ENCODE measurements around the gene ARID2. TPM values are rescaled to one million over a fixed set of nuclear protein-coding genes. Genes with fewer than 3 reads are reported as not detected.
A peak's percentile ranks its signal among the peaks of the same experiment; 100 is the strongest.

The ARID2 gene
- polyA plus RNA-seq, 2 of the 4 experiments (the other 2 are of a cell fraction) = 8.7 to 37.7 TPM

DNA sequence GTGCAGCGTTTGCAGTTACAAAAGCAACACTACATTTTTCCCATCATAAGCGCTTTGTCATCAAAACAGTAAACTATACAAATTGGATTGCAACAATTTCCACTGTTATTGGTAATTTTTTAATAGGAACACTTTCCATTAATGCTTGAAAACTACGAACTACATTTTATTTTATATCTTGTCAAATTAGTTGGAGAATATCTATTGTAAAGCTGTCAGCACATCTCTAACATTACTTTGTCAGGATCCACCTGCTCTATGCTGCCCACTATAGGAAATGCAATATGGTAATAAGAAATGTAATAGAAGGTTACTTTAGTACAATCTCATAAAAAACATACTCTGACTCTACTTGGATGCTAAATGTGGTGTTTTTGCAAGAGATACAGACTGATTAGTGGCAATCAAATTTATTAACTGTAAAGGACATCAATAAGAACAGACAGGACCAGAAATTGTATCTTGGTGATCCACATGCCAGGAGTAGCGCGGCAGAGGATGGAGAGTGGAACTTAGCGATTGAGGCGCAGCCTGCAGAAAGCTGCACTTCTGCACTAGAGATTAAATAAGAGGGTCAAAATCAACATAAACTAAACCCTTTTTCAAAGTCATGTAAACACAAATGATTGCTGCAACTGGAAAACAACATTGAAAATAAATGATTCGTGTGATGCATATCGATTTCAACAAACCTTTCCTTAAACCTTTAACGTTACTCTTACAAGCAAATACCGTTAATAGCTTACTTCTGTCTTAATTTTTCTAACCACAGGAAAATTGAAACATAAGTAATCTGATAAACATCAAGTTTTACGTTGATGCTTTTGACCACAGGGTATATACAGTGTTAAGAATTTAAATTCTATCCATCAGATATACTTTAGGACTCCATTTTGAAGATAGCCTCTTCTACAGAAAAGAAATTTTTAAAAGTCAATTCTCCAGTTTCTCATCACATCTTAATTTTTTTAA, 3.6 kb upstream of the ARID2 start:
- peak overlapping the region; percentile 98 to 99; a peak in 5 of 6 replicates for H3K27ac ChIP-seq
- peaks cover 16% of the 10 kb centered on the region; the same call in 2 of the 3 replicates for H3K4me1 ChIP-seq
- ATAC-seq (no peak), DNase-seq (ENCODE audit: low read depth in 1 of 2, low spot score in 1 of 2) (peak; percentile 46 to 53), FAIRE-seq (peak; percentile 61)
- peak overlapping the region; percentile 87 for H3K4me2 ChIP-seq
- H3K4me3 ChIP-seq = peak overlapping the region; percentile 62
- H3K9me3 ChIP-seq = no peaks in the 10 kb centered on the region
- ChIA-PET CTCF (interaction anchor here (0.6 to 8.1 kb wide), 13 partner anchors 9 to 552 kb away, joined by 3 to 36 read pairs (median 3); no protein-coding TSS in a partner anchor), POLR2A (interaction anchor here (0.5 to 3.6 kb wide), 3 partner anchors 70 to 1865 kb away, joined by 3 to 25 read pairs (median 3); partner anchors contain the start of gene ANO6)
- WGBS (ENCODE audit: missing lambda C conversion rate) = 13% methylated on average over 12 of the region's 12 CpGs
- TF ChIP-seq KDM5A (IDR thresholded peaks at IDR 0.05) (peak; percentile 61; the same call in 1 of the 2 replicates), MAFK (IDR thresholded peaks at IDR 0.05; ENCODE audit: partially characterized antibody) (peak; percentile 81), RAD21 (conservative IDR thresholded peaks at IDR 0.05 in 1 of 2, IDR thresholded peaks at IDR 0.05 in 1 of 2) (peak; percentile 54 to 67), MAZ (IDR thresholded peaks at IDR 0.05; ENCODE audit: borderline replicate concordance, low read depth, low read length) (no peak), BHLHE40 (IDR thresholded peaks at IDR 0.05; ENCODE audit: low read depth, low read length) (no peak), SMC3 (IDR thresholded peaks at IDR 0.05) (peak; percentile 53), POLR2A (IDR thresholded peaks at IDR 0.05; ENCODE audit: low read length) (no peak), EP300 (IDR thresholded peaks at IDR 0.05) (no peak)
- TF ChIP-seq, protein P1, sequence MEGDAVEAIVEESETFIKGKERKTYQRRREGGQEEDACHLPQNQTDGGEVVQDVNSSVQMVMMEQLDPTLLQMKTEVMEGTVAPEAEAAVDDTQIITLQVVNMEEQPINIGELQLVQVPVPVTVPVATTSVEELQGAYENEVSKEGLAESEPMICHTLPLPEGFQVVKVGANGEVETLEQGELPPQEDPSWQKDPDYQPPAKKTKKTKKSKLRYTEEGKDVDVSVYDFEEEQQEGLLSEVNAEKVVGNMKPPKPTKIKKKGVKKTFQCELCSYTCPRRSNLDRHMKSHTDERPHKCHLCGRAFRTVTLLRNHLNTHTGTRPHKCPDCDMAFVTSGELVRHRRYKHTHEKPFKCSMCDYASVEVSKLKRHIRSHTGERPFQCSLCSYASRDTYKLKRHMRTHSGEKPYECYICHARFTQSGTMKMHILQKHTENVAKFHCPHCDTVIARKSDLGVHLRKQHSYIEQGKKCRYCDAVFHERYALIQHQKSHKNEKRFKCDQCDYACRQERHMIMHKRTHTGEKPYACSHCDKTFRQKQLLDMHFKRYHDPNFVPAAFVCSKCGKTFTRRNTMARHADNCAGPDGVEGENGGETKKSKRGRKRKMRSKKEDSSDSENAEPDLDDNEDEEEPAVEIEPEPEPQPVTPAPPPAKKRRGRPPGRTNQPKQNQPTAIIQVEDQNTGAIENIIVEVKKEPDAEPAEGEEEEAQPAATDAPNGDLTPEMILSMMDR (IDR thresholded peaks at IDR 0.05) = peak; percentile 84
- TF ChIP-seq, protein P2, sequence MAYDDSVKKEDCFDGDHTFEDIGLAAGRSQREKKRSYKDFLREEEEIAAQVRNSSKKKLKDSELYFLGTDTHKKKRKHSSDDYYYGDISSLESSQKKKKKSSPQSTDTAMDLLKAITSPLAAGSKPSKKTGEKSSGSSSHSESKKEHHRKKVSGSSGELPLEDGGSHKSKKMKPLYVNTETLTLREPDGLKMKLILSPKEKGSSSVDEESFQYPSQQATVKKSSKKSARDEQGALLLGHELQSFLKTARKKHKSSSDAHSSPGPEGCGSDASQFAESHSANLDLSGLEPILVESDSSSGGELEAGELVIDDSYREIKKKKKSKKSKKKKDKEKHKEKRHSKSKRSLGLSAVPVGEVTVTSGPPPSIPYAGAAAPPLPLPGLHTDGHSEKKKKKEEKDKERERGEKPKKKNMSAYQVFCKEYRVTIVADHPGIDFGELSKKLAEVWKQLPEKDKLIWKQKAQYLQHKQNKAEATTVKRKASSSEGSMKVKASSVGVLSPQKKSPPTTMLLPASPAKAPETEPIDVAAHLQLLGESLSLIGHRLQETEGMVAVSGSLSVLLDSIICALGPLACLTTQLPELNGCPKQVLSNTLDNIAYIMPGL (CRISPR knock-in tag; IDR thresholded peaks at IDR 0.05; ENCODE audit: borderline replicate concordance) = peak; percentile 76; the same call in 1 of the 2 replicates
- TF ChIP-seq, protein P3, sequence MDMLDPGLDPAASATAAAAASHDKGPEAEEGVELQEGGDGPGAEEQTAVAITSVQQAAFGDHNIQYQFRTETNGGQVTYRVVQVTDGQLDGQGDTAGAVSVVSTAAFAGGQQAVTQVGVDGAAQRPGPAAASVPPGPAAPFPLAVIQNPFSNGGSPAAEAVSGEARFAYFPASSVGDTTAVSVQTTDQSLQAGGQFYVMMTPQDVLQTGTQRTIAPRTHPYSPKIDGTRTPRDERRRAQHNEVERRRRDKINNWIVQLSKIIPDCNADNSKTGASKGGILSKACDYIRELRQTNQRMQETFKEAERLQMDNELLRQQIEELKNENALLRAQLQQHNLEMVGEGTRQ (IDR thresholded peaks at IDR 0.05) = no peak

DNA sequence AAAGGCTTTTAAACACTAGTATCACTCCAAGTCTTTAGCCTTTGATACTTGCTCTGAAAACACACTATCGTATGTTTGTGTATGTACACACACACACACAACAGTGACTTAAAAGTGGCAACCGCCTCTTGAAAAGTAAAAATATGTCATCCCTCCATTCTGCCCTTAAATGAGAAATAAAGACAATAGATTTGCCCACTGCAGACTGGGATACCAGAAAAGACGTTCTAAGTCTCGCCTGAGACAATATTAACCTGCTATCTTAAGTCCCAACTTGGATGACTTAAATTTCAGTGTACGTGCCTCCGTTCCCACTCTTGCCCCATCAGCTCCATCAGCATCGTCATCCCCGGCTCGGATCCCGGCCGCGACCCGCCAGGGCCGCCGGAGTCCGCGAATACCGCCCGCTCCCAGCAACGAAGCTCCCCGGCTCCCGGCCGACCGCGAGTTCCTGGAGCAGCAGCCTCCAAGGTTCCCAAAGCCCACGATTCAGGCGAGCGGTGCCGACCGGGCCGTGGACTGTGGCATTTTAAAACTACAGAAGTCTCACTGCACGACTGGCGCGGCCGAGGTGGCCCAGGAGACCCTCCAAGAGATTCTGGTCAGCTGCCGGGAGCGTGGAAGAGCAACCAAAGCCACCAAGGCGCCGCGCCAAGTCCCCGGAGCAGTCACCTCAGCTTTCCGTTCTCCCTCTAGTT, 2.8 kb upstream of the ARID2 start:
- ChIA-PET POLR2A (interaction anchor here (0.5 to 3.6 kb wide), 6 partner anchors 71 to 1864 kb away, joined by 3 to 25 read pairs (median 7); partner anchors contain the start of genes ANO6 and SCAF11), CTCF (interaction anchor here (0.7 to 8.1 kb wide), 11 partner anchors 10 to 543 kb away, joined by 3 to 36 read pairs (median 4); no protein-coding TSS in a partner anchor)
- FAIRE-seq (no peak), DNase-seq (ENCODE audit: low read depth in 1 of 2, low spot score in 1 of 2) (peak; percentile 31 to 33), ATAC-seq (peak in 1 of 2 experiments; percentile 2; a peak in 2 of 6 replicates)
- H3K4me2 ChIP-seq = peak overlapping the region; percentile 87
- H3K4me1 ChIP-seq = peaks cover 21% of the 10 kb centered on the region; the same call in 2 of the 3 replicates
- no peak for TF ChIP-seq ZNF302 (CRISPR knock-in tag; IDR thresholded peaks at IDR 0.05)
- no peak for TF ChIP-seq EP300 (IDR thresholded peaks at IDR 0.05)
- TF ChIP-seq HOXB5 (CRISPR knock-in tag; IDR thresholded peaks at IDR 0.05) = no peak
- TF ChIP-seq, protein P4, sequence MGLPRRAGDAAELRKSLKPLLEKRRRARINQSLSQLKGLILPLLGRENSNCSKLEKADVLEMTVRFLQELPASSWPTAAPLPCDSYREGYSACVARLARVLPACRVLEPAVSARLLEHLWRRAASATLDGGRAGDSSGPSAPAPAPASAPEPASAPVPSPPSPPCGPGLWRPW (IDR thresholded peaks at IDR 0.05) = no peak
- TF ChIP-seq TFCP2L1 (CRISPR knock-in tag; IDR thresholded peaks at IDR 0.05) = no peak
- H3K9me3 ChIP-seq = no peaks in the 10 kb centered on the region
- peak overlapping the region; percentile 62 for H3K4me3 ChIP-seq
- under 1% methylated on average over 30 of the region's 42 CpGs for WGBS (ENCODE audit: missing lambda C conversion rate)
- H3K27ac ChIP-seq = peak overlapping the region; percentile 98 to 99

Measured in A549 (cell line).